NK-92 (cell line): ENCODE measurements around the gene NAALAD2.
A peak's percentile ranks its signal among the peaks of the same experiment; 100 is the strongest.
"Not testable (repeated sequence)": the region's sequence is repeated elsewhere in the genome, so short reads cannot be mapped to it uniquely, and the experiment has no call there.

Experiments used
- DNase-seq: peaks from one replicate; lab custom pipeline; 2025; ENCODE audit not compliant: unreplicated experiment; lab: John Stamatoyannopoulos, UW

NAALAD2 gene

DNA sequence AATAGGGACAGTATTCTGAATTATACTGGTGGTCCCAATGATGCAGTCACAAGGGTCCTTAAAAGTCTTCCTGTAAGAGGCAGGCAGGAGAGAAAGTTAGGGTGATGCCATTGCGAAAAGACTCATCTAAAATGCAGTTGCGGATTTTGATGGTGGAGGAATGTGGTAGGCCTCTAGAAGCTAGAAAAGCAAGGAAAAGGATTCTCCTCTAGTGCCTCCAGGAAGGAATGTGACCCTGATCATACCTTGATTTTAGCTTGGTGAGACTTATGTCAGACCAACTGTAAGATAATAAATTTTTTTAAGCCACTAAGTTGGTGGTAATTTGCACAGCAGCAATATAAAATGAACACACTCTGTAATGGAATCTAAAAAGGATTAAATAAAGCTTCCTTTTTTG lies 54.5 kb downstream of the NAALAD2 start:
- DNase-seq = no peak

DNA sequence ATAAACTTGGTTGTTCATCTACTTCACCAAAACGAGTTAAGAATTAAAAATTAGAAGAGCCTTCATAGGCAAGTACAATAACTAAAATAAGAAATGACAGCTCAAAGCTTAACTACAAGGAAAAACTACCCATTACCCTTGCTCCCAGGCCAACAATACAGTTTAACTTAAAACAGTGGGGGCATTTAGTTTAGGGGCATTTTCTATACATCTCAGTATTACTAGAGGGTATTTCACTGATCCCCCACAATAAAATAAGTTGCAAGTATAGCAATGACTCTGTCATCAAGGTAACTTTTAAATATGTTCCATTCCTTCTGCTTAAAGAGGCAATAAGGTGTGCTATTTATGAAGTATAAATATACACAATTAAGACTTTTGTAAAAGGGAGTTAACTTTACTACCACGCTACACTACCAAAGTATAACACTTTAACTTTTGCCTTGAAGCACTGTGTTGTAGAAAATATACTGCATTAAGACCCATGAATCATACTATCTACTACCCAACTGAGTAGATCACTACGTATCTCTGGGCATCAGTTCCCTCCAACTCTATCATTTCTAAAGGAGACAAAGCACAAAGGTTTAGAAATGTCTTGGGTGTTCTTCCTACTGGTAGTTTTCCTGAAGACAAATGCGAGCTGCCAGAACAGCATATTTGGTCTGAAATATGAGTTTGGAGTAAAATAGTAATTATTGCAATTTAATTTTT lies 58.6 kb downstream of the NAALAD2 start:
- DNase-seq = no peak

DNA sequence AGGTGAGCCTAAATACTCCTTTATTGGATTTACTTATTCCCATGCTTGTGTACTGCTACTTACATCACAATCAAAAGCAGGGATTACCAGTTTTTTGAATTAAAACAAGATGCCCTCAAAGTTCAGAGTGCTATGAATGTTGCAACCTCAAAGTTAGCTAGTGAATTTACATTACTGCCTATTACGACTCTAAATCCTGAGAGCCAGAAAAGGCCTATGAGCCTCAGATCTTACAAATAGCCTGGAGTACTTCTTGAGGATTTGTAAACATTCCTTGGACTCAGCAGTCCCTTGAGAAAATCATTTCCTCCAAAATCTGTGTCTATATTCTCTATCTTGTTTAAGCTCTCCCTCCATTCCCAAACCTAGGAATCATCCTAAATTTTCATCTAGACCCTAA lies 62.9 kb downstream of the NAALAD2 start:
- no peak for DNase-seq

DNA sequence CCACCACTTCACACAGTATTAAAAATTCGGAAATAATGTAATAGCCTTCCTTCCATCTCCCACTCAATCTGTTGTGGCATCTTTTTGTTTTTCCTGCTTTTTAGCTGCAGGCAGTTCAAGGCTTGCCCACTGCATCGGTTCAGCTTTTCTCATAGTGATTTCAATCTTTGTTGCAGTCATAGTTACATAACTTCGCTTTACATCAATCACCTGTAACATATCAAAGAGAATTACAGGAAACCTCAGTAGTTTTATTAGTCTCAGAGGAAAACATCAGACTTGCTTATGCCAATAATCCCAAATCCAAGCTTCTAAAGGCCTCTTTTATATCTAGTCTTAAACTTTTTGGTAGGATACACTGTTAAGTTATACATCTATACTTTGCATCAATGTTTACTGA lies 67.9 kb downstream of the NAALAD2 start:
- no peak for DNase-seq

DNA sequence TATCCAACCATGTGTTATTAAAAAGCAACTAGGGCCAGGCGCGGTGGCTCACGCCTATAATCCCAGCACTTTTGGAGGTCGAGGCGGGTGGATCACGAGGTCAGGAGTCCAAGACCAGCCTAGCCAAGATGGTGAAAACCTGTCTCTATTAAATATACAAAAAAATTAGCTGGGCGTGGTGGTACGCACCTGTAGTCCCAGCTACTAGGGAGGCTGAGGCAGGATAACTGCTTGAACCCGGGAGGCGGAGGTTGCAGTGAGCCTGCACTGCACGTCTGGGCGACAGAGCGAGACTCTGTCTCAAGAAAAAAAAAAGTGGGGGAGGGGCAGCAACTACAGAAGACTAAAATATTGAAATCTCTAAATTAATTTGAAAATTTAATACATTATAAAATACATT lies 69.9 kb downstream of the NAALAD2 start:
- no peak for DNase-seq

DNA sequence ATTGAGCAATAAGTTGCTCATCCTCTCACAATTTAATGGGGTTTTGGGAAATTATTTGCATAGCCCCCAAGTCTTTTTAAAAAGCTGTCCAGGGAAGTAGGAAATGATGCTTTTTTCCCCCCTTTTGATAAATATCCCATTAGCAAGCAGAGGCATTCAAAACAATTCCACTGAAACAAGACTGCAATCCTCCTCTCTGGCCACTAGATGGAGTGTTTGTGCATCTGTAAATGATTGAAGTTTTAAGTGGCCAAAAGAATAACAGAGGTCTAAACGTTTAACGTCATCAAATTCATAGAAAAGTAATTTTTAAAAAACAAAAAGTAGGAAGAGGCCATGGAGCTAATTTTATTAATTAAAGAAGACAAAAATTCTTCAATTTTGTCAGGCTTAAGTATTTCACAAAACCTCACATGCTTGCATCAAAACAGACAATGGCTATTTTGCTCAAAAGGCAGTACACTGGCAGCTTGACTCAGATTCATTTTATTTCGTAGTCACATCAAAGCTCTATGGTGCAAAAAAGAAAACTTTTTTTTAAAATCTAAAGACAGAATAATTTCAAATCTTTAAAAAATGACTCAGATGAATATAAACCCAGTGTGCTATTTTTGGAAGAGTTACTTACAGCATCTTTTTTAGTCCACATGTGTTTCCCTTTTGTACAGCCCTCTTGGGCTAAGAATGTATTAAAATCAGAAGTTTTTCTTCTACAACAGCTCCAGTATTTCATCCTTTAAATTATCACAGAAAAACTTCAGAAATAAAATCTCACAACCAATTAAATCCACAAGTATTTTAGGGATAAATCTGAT lies 70.6 kb downstream of the NAALAD2 start:
- DNase-seq = no peak

DNA sequence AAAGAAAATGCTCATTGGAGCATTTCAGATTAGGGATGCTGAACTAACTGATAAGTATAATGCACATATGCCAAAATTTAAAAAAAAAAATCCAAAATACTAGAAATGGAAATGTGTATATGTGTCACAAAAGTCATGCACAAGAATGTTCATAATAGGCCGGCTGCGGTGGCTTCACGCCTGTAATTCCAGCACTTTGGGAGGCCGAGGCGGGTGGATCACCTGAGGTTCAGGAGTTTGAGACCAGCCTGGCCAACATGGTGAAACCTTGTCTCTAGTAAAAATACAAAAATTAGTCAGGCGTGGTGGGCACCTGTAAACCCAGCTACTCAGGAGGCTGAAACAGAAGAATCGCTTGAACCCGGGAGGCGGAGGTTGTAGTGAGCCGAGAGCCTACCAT lies 73.5 kb downstream of the NAALAD2 start:
- DNase-seq = not testable (repeated sequence)

DNA sequence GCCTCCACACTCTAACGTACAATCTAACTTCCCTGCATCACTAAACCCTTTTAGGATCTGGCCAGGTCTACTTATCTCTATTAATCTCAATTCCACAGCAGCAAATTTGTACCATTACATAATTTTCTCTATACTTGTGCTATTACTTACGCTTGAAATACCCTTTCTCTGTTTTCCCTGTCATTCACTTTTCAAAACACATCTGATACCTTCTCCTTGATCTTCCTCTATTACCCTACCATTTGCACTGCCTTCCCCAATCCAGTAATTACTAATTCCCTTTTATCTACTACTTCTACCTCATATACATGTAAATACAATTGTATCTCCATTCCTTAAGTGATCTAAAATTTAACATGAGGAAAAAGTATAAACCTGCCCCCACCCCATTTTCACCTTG lies 74.4 kb downstream of the NAALAD2 start:
- no peak for DNase-seq

DNA sequence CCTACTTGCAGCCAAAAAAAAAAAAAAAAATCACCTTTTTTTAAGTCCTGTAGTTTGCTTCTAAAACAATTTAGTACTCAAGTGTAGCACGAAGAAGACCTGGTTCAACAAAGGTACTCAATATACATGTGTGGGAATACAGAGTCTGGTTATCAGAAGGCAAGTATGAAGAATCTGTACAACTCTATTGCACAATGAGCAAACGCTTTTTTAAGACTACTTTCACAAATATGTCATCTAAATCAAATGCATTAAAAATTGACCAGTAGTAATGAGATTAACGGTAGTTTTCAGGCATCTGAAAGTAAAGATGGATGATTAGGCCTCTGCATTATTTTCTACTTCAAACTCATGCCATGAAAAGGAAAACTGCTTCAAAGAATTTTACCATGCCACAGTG lies 78.9 kb downstream of the NAALAD2 start:
- no peak for DNase-seq

DNA sequence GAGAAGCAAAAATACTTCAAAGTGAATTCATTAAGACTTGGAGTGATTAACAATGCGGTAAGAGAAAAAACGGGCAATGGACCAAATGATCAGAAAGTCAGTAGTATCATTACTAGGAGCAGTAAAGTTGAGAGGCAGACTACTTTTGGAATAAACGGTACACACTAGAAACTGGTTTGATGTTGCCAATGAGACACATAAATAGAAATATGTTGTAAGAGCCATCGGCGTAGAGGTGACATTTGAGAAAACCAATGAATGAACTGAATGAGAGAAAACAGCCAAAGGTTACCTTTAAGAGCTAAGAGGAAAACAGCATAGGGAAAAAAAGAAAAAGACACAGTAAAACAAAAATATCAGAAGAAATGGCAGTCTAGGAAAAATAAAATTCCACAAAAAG lies 82.1 kb downstream of the NAALAD2 start:
- no peak for DNase-seq

DNA sequence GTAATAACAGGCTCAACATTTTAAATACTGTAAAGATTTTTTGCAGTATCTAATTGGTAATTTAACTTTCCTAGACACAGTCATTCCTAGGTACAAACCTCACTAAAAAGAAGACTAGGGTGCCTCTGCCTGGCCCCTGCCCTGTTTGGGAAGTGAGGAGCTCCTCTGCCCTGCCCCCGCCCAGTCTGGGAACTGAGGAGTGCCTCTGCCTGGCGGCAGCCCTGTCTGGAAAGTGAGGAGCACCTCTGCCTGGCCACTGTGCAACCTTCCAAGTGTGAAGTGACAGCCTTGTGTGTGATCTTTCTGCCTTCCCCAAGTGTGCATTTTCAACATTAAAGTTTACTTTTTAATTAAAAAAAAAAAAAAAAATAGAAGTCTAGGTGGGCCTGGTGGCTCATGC lies 84.1 kb downstream of the NAALAD2 start:
- DNase-seq = no peak

DNA sequence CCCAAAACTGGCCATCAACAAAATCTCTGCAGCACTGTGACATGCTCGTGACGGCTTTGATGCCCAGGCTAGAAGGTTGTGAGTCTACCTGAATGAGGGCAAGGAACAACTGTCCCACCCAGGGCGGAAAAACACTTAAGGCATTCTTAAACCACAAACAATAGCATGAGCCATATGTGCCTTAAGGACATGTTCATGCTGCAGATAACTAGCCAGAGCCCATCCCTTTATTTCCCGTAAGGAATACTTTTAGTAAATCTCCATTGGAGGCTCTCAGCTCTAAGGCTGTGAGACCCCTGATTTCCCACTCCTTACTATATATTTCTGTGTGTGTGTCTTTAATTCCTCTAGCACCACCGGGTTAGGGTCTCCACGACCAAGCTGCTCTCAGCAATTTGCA lies 85.0 kb downstream of the NAALAD2 start:
- DNase-seq = no peak

DNA sequence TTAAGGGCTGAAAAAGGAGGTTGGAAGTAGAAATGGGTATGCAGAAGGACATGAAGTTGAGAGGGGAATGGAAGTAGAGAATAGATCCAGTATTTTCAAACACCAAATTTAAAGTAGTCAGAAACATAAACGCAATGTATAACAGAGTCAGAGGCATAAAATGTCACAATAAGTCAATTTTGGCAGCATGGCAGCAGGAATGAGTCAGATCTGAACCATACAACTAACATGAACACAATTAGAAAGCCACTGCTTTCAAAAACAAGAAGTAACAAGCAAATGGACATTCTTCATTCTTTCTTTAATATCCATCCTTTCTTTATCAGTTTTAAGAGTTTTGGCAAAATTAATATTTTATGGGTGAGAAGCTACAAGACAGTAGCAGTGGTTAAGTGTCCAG lies 85.9 kb downstream of the NAALAD2 start:
- no peak for DNase-seq

DNA sequence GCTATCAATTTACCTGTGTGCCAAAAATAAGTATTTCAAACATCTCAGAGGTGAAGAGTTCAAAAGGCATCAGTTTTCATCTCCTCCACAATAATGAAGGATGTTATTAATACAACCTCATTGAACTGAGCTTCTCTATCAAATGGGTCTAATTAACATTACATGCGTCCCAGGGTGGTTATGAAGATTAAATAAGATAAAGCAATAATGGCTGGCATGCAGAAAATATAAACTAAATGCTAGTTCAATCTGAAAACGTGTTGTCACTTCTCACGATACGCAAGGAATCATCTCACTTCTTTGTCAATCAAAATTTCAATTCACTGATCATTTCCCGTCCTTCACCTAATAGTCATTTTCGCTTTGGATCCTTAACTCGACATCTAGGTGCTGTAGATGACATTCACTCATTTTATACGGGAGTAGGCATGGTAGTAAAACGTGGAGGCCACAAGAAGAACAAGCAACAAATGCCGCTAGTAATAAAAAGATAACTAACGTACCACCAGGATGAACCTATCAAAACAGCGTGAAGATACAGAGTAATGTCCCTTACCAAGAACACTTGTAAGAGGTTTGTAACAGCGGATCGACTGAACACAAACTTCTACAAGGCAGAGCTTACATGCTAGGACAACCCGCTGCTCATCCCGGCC lies 87.5 kb downstream of the NAALAD2 start:
- DNase-seq = no peak

DNA sequence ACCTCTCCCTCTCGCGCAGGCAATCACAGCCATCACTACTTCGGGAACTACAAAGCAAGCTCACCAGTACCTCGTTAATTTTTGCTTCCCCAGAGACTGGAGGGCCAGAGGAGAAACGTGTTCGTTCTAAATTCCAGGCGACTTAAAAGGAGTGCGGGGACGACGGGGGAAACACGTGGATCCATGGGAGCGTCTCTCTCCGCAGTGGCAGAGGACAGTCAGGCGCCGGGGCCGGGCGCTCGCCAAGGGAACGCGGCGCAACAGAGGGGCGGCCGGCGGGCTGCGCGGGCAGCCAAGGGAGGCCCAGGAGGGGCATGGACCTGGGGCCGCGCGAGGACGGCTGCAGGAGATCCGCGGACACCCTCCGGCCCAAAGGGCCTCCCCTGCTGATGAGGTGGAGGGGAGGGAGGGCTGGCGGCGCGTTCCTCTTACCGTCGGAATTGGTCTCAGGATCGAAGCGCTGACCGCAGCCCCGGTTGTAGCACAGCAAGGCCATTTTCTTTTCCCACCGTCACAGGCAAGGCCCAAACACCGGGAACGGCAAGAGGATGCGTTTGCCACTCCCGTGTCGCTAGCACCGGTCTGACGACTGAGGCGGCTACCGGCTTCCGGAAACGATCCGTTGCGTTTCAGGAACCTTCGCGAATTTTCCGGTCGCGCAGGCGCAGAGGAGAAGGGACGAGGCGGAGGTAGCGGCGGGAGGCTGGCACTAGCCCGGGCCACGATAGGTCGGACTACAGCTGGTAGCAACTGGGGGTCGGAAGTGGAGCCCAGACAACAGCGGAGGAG lies 88.2 kb downstream of the NAALAD2 start, which contains the start of gene CHORDC1:
Gene CHORDC1 (minus strand): TSS at position 591 of the 789 bp plus-strand sequence. CDS start 95 bp downstream, at position 496.
- DNase-seq = peak; percentile 72

DNA sequence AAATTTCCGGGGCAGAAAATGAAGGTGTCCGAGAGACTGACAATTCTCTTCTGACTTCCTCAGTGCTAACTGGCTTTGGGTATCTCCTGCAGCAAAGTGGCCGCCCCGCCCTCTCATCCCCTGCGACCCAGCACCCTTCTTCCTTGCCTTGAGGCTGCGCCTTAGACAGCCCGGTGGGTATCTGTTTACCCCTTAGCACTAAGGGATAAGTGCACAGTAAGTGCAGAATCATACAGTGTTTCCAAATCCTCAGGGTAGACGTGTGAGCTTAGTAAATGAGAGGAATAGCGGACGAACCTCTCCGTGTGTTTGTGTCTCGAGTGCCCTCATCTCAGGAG lies 88.8 kb downstream of the NAALAD2 start:
- no peak for DNase-seq

DNA sequence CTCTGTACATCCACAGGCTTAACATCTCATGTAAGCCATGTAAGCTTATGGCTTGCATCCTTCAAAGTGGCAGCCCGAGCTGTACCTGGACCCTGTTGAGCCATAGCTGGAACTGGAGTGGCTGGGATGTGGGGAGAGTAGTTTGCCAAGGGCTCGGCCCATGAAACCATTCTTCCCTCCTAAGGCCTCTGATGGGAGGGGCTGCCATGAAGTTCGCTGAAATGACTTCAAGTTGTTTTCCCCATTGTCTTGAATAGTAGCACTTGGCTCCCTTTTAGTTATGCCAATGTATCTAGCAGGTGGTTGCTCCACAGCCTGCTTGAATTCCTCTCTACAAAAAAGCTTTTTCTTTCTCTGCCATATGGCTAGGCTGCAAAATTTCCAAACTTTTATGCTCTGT lies 93.6 kb downstream of the NAALAD2 start:
- no peak for DNase-seq

DNA sequence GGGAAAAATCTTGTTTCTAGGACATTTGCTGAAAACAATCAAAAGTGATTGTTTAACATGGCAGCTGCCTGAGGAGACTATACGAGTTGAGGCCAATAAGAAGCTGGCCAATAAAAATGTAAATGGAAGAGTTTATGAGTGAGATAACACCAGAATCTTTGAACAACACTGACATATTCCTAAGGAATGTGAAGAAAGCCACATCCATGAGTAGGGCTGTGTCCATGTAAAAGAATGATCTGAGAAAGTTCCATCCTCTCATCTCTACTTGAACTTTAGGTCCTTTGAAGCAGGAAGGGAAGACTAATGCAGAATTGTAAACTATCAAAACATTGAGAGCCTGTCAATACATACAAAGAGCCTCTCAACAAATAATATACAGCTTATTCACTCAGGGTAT lies 95.3 kb downstream of the NAALAD2 start:
- DNase-seq = no peak

DNA sequence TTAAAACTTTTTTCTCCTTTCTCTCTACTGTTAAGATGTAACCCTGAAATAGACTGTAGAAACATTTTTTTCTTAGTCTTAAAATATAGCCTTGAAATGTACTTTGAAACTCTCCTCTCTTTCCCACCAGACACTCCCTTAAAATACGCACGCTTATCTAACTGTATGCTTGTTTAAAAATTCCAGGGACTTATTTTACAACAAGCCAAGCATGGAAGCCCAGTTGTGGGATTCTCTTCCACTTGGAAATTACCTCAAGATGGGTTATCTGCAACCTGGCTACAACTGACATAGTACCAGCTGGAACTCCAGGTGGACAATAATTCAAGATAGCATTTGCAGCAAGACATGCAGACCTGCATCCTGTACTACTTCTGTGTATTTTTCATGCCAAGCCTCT lies 100.5 kb downstream of the NAALAD2 start:
- DNase-seq = no peak

DNA sequence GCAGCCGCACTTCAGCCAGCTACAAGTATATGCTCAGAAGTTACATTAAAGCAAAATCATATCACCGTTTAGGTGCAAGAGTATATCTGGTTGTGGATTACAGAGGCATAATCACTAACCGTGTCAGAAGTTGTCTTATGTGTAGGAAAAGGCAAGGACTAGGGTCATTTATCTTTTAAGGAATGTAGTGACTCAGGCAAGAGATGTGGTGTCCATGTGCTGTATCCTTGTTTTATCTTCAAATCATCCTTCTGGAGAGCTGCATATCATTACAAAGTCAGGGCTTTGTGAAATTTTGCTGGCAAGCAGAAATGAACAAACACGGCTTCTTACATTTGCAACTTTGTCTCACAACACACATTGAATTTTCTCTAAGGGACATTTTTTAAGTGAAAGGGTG lies 101.1 kb downstream of the NAALAD2 start:
- DNase-seq = no peak

DNA sequence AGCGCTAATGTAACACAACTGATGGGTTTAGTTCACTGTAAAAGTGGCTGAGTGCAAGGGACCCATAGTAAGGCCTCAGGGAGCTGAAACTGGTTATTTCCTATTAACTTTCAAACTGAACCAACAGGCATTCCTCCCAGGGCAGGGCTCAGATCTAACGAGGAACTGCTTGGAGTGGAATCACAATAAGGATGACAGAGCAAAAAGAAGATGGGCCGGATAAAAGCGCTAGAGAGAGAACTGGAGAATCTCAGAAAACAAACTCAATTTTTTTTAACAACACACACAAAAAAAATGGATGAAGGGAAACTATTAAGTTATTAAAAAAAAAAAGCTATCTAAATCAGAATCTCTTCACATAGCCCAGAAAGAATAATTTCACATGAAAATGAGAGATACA lies 102.5 kb downstream of the NAALAD2 start:
- no peak for DNase-seq
